Measurements from ENCODE around the gene ST8SIA1.

GRCh38 chr12:22169376-22169775 is 165.1 kb downstream of the ST8SIA1 start:
- TF ChIP-seq CTCF (conservative IDR thresholded peaks at IDR 0.05; ENCODE audit: low read depth, low read length): no peak
- TF ChIP-seq BHLHE40 (IDR thresholded peaks at IDR 0.05; ENCODE audit: low read depth, low read length): no peak
- TF ChIP-seq CEBPB (IDR thresholded peaks at IDR 0.05; ENCODE audit: low read depth, low read length): no peak
- TF ChIP-seq POLR2A (IDR thresholded peaks at IDR 0.05; ENCODE audit: low read depth, low read length): no peak
- no peak for TF ChIP-seq SMC3 (IDR thresholded peaks at IDR 0.05; ENCODE audit: low read depth, low read length)
- TF ChIP-seq MXI1 (IDR thresholded peaks at IDR 0.05; ENCODE audit: borderline replicate concordance, low read depth, low read length): no peak
- TF ChIP-seq USF2 (IDR thresholded peaks at IDR 0.05; ENCODE audit: low read depth, low read length): no peak
- TF ChIP-seq ELK1 (IDR thresholded peaks at IDR 0.05; ENCODE audit: borderline replicate concordance, low read depth, low read length): no peak
- no peak for TF ChIP-seq MAZ (IDR thresholded peaks at IDR 0.05; ENCODE audit: borderline replicate concordance, low read depth, low read length)
- no peak for TF ChIP-seq RCOR1 (IDR thresholded peaks at IDR 0.05; ENCODE audit: insufficient replicate concordance, low read length)
